Osteoblast (primary cell): Measurements from ENCODE around the gene TXLNG. TPM values are rescaled to one million over a fixed set of nuclear protein-coding genes. Genes with fewer than 3 reads are reported as not detected.
"Not testable (repeated sequence)": the region's sequence is repeated elsewhere in the genome, so short reads cannot be mapped to it uniquely, and the experiment has no call there.

ENCODE experiments used
- DNase-seq: peaks from one replicate; pipeline ENCODE4 v3.0.0; 2011; ENCODE audit warnings: low spot score, mixed read lengths; ENCODE audit not compliant: insufficient read length; ENCODE audit errors: missing footprints
- H2AFZ ChIP-seq: 2 replicates; pipeline ENCODE4 v1.6.0; 2011; ENCODE audit warnings: mild to moderate bottlenecking, low read length
- H3K27ac ChIP-seq: 2 replicates; pipeline ENCODE4 v1.5.1; 2011; ENCODE audit warnings: mild to moderate bottlenecking, low read depth, low read length, moderate library complexity
- H3K27me3 ChIP-seq: 2 replicates; pipeline ENCODE4 v1.6.0; 2012; ENCODE audit warnings: mild to moderate bottlenecking, control low read depth, inconsistent platforms, low read length, moderate library complexity; ENCODE audit not compliant: insufficient read depth
- H3K36me3 ChIP-seq: 2 replicates; pipeline ENCODE4 v1.5.1; 2011; ENCODE audit warnings: mild to moderate bottlenecking, low read length, control low read depth, moderate library complexity; ENCODE audit not compliant: insufficient read depth
- H3K4me1 ChIP-seq: 2 replicates; pipeline ENCODE4 v1.5.1; 2011; ENCODE audit warnings: mild to moderate bottlenecking, low read length, control low read depth, moderate library complexity; ENCODE audit not compliant: insufficient read depth
- H3K4me2 ChIP-seq: 2 replicates; pipeline ENCODE4 v1.6.0; 2011; ENCODE audit warnings: mild to moderate bottlenecking, low read length; ENCODE audit not compliant: insufficient read depth
- H3K4me3 ChIP-seq: fragments of 200-600 bp; sonication (generic); 3 replicates; pipeline ENCODE4 v1.5.1; 2012; ENCODE audit warnings: mild to moderate bottlenecking, low read length, inconsistent platforms; ENCODE audit not compliant: insufficient read depth
- H3K79me2 ChIP-seq: 2 replicates; pipeline ENCODE4 v1.6.0; 2012; ENCODE audit warnings: mild to moderate bottlenecking, low read length, control low read depth, inconsistent platforms; ENCODE audit not compliant: insufficient read depth
- H3K9me3 ChIP-seq: 2 replicates; pipeline ENCODE4 v1.5.1; 2011; ENCODE audit warnings: low read depth, low read length, control low read depth
- H4K20me1 ChIP-seq: 2 replicates; pipeline ENCODE4 v1.6.0; 2012; ENCODE audit warnings: mild to moderate bottlenecking, low read length, control low read depth; ENCODE audit not compliant: insufficient read depth
- CTCF ChIP-seq: IDR thresholded peaks from 2 replicates; pipeline ENCODE4 v1.5.1; 2011; ENCODE audit warnings: mild to moderate bottlenecking, low read depth, low read length, moderate library complexity; ENCODE audit errors: extremely low read depth
- total RNA-seq: library from RNA; depleted of rRNA; stranded (reverse); fragments of >200 nt; gene quantifications from 2 replicates; pipeline ENCODE4 v1.2.3, GENCODE V29; 2012

The TXLNG gene
- total RNA-seq, 1 donor, result 5.1 TPM

- no peaks in the 10 kb centered on the region for H3K9me3 ChIP-seq
- DNase-seq, result no peak
- no peak overlapping the region for H3K4me3 ChIP-seq
- H3K27me3 ChIP-seq, result no peaks in the 10 kb centered on the region
- H3K4me1 ChIP-seq, result no peaks in the 10 kb centered on the region
- peaks cover 47% of the 10 kb centered on the region for H3K36me3 ChIP-seq
- no peak overlapping the region for H2AFZ ChIP-seq
- H3K4me2 ChIP-seq, result no peak overlapping the region
- H3K79me2 ChIP-seq, result no peaks in the 10 kb centered on the region
- no peak for TF ChIP-seq CTCF
- H3K27ac ChIP-seq, result no peak overlapping the region
- no peaks in the 10 kb centered on the region for H4K20me1 ChIP-seq
Observed at GRCh38 chrX:16754019-16754418, 32.2 kb upstream of the TXLNG start.

GRCh38 chrX:16756724-16757123, 29.5 kb upstream of the TXLNG start:
- Histone ChIP-seq H3K36me3 (peaks cover 58% of the 10 kb centered on the region), H3K4me2 (no peak overlapping the region), H3K27ac (no peak overlapping the region), H3K9me3 (no peaks in the 10 kb centered on the region), H3K27me3 (no peaks in the 10 kb centered on the region), H3K79me2 (no peaks in the 10 kb centered on the region), H4K20me1 (no peaks in the 10 kb centered on the region), H2AFZ (no peak overlapping the region), H3K4me3 (no peak overlapping the region), H3K4me1 (no peaks in the 10 kb centered on the region)
- DNase-seq, result no peak
- TF ChIP-seq CTCF, result no peak

- H4K20me1 ChIP-seq, DNase-seq, H3K9me3 ChIP-seq, H2AFZ ChIP-seq, H3K4me3 ChIP-seq, H3K4me2 ChIP-seq, H3K27me3 ChIP-seq, H3K27ac ChIP-seq, H3K79me2 ChIP-seq, H3K4me1 ChIP-seq: not testable (repeated sequence)
- H3K36me3 ChIP-seq, result peaks cover 31% of the 10 kb centered on the region
Observed at GRCh38 chrX:16761500-16761899, 24.8 kb upstream of the TXLNG start.

GRCh38 chrX:16762579-16762978, 23.7 kb upstream of the TXLNG start:
- no peak overlapping the region for H3K4me2 ChIP-seq
- H3K4me3 ChIP-seq, result no peak overlapping the region
- H3K36me3 ChIP-seq, result peaks cover 24% of the 10 kb centered on the region
- no peaks in the 10 kb centered on the region for H3K4me1 ChIP-seq
- no peak overlapping the region for H2AFZ ChIP-seq
- H3K9me3 ChIP-seq, result no peaks in the 10 kb centered on the region
- no peak for DNase-seq
- H3K27ac ChIP-seq, result no peak overlapping the region
- H3K27me3 ChIP-seq, result no peaks in the 10 kb centered on the region
- TF ChIP-seq CTCF, result no peak
- H4K20me1 ChIP-seq, result no peaks in the 10 kb centered on the region
- H3K79me2 ChIP-seq, result no peaks in the 10 kb centered on the region
